Prostate gland (tissue), 2 donors: ENCODE data around the gene MAGI2. TPM values are rescaled to one million over a fixed set of nuclear protein-coding genes. Genes with fewer than 3 reads are reported as not detected.

Experiments used
- DNase-seq: peaks from one replicate; pipeline ENCODE4 v3.0.0-alpha.2; 2019; ENCODE audit warnings: low spot score
- H3K27ac ChIP-seq, 2 donors: fragments of 200-600 bp; sonication (generic); 2 replicates each; pipeline ENCODE4 v1.5.1; 2017 to 2019
- H3K27me3 ChIP-seq: fragments of 200-600 bp; sonication (generic); replicated peaks from 2 replicates; pipeline ENCODE4 v1.5.1; 2019; ENCODE audit not compliant: insufficient read depth
- H3K36me3 ChIP-seq, 2 donors: fragments of 200-600 bp; sonication (generic); 1 replicate in 1 of 2; 2 replicates in 1 of 2; pipeline versions ENCODE4 v1.5.1 to v1.8.1; 2017 to 2019
- H3K4me1 ChIP-seq: fragments of 200-600 bp; sonication (generic); replicated peaks from 2 replicates; pipeline ENCODE4 v1.5.1; 2019
- H3K4me3 ChIP-seq, 2 donors: fragments of 200-600 bp; sonication (generic); 2 replicates each; pipeline ENCODE4 v1.5.1; 2017 to 2019
- H3K9me3 ChIP-seq: fragments of 200-600 bp; sonication (generic); 2 replicates; pipeline ENCODE4 v1.5.1; 2017
- POLR2A ChIP-seq: fragments of 450-650 bp; IDR thresholded peaks from one replicate; pipeline ENCODE4 v1.6.1; 2016; ENCODE audit warnings: antibody characterized with exemption, mild to moderate bottlenecking
- POLR2AphosphoS5 ChIP-seq: sonication (generic); formaldehyde crosslinking; IDR thresholded peaks from one replicate; pipeline ENCODE4 v1.6.1; 2017; ENCODE audit warnings: antibody characterized with exemption
- WGBS: methylation state at CpG from one replicate; pipeline ENCODE4 v1.1.5; 2018; 5-methylcytosine and 5-hydroxymethylcytosine counted together
- intact Hi-C: fragments of 100-400 bp; cut with DNase I; formaldehyde crosslinking; loops from one replicate; pipeline ENCODE4 v1.14.2; 2022
- total RNA-seq, 2 donors: library from RNA; depleted of rRNA; stranded (reverse); fragments of >200 nt; gene quantifications; one replicate each; pipeline ENCODE4 v1.1.0, GENCODE V29; 2016
- TF ChIP-seq, protein P1 (sequence below), 4 experiments: fragments of 200-600 bp in 2 of 4; fragments of 450-650 bp in 2 of 4; sonication (generic) in 2 of 4; IDR thresholded peaks; 1 replicate in 3 of 4; 2 replicates in 1 of 4; pipeline ENCODE4 v1.5.1; 2016 to 2019; ENCODE audit warnings: antibody characterized with exemption in 4 of 4, mild to moderate bottlenecking in 2 of 4, moderate library complexity in 2 of 4

The MAGI2 gene
- total RNA-seq, 2 donors from 2014 or later = 27.1 to 31.3 TPM

DNA sequence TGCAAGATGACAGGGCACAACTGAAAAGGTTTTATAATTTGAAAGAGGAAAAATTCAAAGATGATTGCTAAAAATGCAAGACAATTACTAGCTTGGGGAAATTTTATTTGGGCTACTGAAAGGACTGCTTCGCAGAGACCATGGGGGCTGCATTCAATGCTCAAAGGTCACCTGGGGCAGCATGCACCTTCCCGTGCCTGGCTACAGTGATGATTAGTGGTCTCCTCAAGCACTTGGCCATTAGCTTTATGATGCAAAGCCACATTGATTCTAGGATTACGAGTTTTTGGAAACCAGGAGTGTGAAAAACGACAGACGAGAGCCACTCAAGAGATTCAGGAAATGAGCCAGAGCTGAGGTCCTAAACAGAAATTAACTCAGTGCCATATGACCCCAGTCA is 890.3 kb downstream of the MAGI2 start:
- Histone ChIP-seq H3K27me3 (no peaks in the 10 kb centered on the region), H3K4me3 (no peak overlapping the region), H3K27ac (no peak overlapping the region), H3K4me1 (no peaks in the 10 kb centered on the region), H3K36me3 (no peaks in the 10 kb centered on the region), H3K9me3 (no peaks in the 10 kb centered on the region)
- WGBS = 59% methylated on average over 5 of the region's 5 CpGs
- no peak for TF ChIP-seq POLR2A
- no peak for TF ChIP-seq POLR2AphosphoS5
- TF ChIP-seq, protein P1, sequence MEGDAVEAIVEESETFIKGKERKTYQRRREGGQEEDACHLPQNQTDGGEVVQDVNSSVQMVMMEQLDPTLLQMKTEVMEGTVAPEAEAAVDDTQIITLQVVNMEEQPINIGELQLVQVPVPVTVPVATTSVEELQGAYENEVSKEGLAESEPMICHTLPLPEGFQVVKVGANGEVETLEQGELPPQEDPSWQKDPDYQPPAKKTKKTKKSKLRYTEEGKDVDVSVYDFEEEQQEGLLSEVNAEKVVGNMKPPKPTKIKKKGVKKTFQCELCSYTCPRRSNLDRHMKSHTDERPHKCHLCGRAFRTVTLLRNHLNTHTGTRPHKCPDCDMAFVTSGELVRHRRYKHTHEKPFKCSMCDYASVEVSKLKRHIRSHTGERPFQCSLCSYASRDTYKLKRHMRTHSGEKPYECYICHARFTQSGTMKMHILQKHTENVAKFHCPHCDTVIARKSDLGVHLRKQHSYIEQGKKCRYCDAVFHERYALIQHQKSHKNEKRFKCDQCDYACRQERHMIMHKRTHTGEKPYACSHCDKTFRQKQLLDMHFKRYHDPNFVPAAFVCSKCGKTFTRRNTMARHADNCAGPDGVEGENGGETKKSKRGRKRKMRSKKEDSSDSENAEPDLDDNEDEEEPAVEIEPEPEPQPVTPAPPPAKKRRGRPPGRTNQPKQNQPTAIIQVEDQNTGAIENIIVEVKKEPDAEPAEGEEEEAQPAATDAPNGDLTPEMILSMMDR (IDR thresholded peaks at IDR 0.05) = no peak
- no peak for DNase-seq
- intact Hi-C loops = no loop called here

DNA sequence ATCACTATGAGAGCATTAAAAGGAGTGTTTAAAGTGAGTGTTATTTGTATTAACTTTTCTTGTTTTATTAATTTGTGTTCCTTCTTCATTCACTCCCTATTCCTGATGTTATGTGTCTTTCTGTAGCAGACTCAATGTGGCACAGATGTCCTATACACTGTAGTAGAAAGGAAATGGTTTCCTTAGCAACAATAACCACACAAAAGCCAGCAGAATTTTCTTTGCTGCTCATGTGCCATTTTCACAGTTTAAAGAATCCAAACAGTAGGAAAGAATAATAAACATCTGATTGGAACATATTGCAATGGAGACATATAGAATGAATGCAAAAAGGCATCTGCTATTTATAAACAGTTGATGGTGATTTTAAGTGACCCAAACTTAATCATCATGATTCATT is 891.3 kb downstream of the MAGI2 start:
- intact Hi-C loops = no loop called here
- Histone ChIP-seq H3K4me1 (no peaks in the 10 kb centered on the region), H3K4me3 (no peak overlapping the region), H3K9me3 (no peaks in the 10 kb centered on the region), H3K36me3 (no peaks in the 10 kb centered on the region), H3K27me3 (no peaks in the 10 kb centered on the region), H3K27ac (no peak overlapping the region)
- no peak for TF ChIP-seq POLR2A
- DNase-seq = no peak

DNA sequence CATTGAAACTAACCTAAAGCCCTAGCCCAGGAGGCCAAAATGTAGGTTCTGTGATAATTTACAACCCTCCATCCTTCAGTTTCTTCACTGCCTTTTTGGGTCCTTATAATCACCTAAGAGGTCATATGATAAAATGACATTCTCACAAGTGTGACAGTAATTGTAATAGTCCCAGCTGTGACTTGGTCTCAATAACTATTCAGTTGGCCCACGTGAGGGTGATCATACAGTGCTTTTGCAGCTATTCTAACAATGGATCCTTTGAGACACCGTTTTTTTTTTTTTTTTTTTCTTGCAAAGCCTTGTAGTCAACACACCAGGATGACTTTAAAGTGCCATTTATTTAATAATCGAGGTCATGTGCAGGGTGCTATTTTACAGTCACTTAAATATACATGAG is 894.9 kb downstream of the MAGI2 start:
- TF ChIP-seq POLR2AphosphoS5 = no peak
- no peak for TF ChIP-seq POLR2A
- TF ChIP-seq, protein P1 (IDR thresholded peaks at IDR 0.05) = no peak
- intact Hi-C loops = no loop called here
- 42% methylated on average over 3 of the region's 3 CpGs for WGBS

DNA sequence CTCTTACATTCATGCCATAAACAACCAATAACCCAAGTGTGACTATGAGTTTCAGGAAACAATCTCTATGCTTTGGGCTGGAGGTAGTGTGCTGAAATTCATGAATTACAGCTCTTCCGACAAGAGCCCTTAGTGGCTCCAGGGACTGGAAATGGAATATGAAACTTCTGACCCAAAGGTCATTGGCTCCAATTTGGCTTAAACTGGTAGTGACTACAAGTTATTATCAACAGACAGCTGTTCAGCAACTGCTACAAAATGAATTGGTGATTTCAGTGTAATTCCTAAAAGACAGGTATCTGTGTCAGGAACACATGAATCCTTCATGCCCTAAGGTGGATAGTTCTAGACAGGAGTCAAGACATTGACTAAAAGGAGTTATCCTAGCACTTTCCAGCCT is 909.5 kb downstream of the MAGI2 start:
- H3K9me3 ChIP-seq = no peaks in the 10 kb centered on the region
- TF ChIP-seq POLR2AphosphoS5 = no peak
- no peaks in the 10 kb centered on the region for H3K36me3 ChIP-seq
- intact Hi-C loops = no loop called here
- 77% methylated on average over 1 of the region's 1 CpG for WGBS
- DNase-seq = no peak
- H3K4me1 ChIP-seq = no peaks in the 10 kb centered on the region
- no peak overlapping the region for H3K4me3 ChIP-seq
- no peaks in the 10 kb centered on the region for H3K27me3 ChIP-seq
- no peak overlapping the region for H3K27ac ChIP-seq

More for the DNA sequence above, 894.9 kb downstream of the MAGI2 start:
- no peaks in the 10 kb centered on the region for H3K36me3 ChIP-seq
- H3K27me3 ChIP-seq = no peaks in the 10 kb centered on the region
- H3K27ac ChIP-seq = no peak overlapping the region
- H3K9me3 ChIP-seq = no peaks in the 10 kb centered on the region
- DNase-seq = no peak
- H3K4me3 ChIP-seq = no peak overlapping the region
- no peaks in the 10 kb centered on the region for H3K4me1 ChIP-seq

DNA sequence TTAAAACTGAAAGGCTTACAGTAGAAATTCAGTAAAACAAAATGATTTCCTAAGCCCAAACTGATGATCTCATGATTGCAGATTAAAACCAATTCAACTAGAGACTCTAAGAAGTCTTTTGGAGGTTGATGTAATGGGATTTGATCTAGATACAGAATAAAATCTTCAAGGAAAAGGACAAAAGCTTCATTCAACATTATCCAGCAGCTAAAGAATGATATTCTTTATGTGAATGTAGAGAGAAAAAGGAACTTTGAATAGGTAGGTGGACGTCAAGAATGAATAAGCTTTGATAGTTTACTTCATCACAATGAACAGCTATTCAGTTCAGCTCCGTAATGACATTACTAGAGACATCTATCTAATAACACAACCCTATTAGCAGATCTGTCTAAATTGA is 910.5 kb downstream of the MAGI2 start:
- Histone ChIP-seq H3K4me3 (no peak overlapping the region), H3K36me3 (no peaks in the 10 kb centered on the region), H3K27ac (no peak overlapping the region), H3K9me3 (no peaks in the 10 kb centered on the region), H3K27me3 (no peaks in the 10 kb centered on the region), H3K4me1 (no peaks in the 10 kb centered on the region)
- no peak for TF ChIP-seq POLR2AphosphoS5
- TF ChIP-seq, protein P1 (IDR thresholded peaks at IDR 0.05) = no peak
- no peak for TF ChIP-seq POLR2A
- no peak for DNase-seq
- 86% methylated on average over 2 of the region's 2 CpGs for WGBS
- intact Hi-C loops = no loop called here

DNA sequence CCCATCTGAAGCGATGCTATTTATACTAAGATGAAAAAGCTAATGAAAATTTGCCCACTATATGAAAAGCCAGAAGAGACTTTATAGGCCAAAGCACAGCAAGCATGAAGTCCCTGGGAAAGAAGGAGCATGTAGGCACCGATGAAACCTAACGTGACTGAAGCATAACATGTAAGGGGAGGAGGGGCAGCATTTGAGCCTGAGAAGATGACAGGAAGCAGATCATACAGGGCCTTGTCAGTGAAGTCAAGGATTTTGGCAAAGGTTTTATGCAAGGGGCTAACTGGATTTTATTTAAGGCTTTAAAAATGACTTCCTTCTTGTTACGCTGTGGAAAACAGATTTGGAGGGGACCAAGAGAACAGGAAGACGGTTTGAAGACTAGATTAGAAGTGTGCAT is 910.9 kb downstream of the MAGI2 start:
- intact Hi-C loops = no loop called here

More for the DNA sequence above, 910.9 kb downstream of the MAGI2 start:
- H3K4me1 ChIP-seq = no peaks in the 10 kb centered on the region
- DNase-seq = no peak
- TF ChIP-seq POLR2AphosphoS5 (no peak), POLR2A (no peak)
- TF ChIP-seq, protein P1 (IDR thresholded peaks at IDR 0.05) = no peak
- WGBS = 91% methylated on average over 5 of the region's 5 CpGs
- H3K36me3 ChIP-seq = no peaks in the 10 kb centered on the region
- H3K4me3 ChIP-seq = no peak overlapping the region
- no peaks in the 10 kb centered on the region for H3K9me3 ChIP-seq
- no peak overlapping the region for H3K27ac ChIP-seq
- no peaks in the 10 kb centered on the region for H3K27me3 ChIP-seq
